ENCODE results near the gene CCDC71.

Gene CCDC71

DNA sequence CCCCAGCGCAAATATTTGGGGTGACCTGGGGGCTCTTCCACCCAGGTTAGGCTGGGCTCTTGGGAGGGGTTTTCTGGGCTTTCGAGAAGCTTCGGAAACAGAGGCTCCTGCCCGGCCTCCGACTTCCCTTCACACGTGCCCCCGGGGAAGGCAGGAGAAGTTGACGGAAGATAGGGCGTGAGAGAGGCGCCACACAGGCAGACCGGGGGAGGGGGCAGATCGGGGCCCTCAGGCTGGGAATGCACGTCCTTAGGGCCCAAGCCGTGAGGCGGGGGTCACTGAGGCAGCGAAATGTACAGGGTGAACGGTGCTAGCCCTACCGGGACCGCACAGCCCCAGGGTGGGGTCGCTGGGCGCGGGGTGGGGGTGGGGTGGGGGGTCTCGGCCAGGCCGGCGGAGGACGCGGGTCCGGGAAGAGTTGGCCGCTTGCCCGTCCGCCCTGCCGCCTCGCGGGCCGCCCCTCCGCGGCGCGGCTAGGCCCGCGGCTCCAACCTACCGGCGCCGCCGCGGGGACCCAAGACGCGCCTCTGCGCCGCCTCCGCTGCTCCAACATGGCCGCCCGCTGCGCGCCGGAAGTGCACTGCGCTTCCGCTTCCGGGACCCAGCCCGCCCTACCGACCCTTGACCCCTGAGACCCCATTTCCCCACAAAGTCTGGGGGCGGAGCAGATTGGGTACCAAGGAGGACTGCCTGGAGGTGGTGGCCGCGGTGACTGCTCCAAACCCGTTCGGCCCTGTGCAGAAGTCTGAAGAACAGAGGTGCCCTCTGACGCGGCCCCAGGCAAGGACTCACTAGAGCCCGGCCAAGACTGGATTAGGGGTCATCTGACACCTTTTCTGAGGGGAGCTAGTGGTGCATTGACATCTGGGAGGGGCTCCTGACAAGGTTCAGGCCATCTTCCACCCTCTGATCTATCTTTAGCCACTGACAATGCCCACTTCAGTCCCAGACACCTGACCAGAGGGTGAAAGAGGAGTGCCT, at the start of gene CCDC71:
Gene CCDC71, minus strand, starts transcription at position 561 of the 981 bp plus-strand sequence. CDS start 2,123 bp downstream, outside the sequence.
- DNase-seq (ENCODE audit: low read depth): peak; percentile 9

DNA sequence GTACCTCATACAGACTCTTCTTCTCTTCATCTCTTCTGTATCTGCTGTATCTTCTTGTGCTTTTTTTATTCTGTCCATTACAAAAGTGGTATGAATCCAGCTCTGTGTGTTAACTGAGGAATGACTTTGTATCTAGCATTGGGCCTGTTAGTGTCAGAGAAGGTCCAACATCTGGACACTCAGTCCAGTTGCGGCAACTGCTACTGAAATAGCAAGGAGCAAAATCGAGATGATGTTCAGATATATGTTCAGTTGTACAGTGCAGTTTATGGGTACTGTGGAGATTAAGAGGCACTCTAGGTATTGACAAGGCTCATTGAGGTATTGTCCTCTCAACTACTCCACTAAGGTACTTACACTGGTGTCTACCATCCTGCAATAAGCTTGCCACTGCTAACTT, 47.9 kb upstream of the CCDC71 start:
- DNase-seq (ENCODE audit: low read depth): no peak

DNA sequence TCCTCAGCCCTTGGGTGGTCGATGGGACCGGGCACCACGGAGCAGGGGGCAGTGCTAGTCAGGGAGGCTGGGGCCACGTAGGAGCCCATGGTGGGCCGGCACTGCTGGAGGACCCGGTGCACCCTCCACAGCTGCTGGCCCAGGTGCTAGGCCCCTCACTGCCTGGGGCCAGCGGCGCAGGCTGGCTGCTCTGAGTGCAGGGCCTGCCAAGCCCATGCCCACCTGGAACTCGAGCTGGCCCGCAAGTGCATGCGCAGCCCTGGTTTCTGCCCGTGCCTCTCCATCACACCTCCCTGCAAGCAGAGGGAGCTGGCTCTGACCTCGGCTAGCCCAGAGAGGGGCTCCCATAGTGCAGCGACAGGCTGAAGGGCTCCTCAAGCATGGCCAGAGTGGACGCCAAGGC, 47.4 kb upstream of the CCDC71 start:
- no peak for DNase-seq (ENCODE audit: low read depth)

DNA sequence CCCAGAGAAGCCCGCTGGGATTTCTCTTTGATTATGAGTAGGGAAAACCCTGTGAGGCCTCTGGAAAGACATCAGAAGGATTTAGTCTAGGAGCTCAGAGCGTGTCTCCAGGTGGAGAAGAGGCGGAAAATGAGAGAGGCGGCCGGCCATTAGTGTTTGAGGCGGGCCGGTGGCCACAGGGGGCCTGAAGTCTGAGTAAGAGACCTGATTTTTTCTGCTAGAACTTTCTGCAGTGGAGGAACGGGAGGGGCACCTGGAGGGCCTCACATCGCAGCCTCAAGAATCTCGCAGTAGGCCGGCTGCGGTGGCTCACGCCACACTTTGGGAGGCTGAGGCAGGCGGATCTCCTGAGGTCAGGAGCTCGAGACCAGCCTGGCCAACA, 33.8 kb upstream of the CCDC71 start:
- DNase-seq (ENCODE audit: low read depth): no peak

DNA sequence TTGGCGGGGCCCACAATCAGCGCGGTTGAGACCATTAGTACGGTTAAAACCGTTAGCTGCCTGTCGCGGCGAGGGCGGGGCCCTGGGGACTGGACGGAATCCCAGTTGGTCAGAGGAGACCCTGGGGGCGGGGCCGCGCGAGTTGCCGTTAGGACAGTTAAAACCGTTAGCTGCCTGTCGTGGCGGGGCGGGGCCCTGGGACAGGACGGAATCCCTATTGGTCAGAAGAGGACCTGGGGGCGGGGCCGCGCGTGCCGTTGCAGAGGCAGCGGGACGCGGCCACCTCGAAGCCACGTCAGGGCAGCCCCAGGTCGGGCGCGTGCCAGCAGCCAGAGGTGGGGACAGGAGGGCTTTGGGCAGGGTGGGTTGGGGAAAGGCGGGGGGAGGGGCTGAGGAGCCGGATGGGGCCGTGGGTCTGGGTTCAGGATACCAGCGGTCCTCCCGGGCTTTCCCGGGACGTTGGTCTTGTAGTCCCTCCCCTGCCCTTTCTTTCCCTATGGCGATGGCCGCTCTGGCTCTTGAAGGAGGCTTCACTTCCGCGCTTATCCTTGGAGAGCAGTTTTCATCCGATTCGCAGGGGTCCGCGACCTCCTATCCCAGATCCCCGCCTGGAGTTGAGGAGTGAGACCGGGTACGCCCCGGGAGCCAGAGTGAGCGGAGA, 33.2 kb upstream of the CCDC71 start:
- no peak for DNase-seq (ENCODE audit: low read depth)

DNA sequence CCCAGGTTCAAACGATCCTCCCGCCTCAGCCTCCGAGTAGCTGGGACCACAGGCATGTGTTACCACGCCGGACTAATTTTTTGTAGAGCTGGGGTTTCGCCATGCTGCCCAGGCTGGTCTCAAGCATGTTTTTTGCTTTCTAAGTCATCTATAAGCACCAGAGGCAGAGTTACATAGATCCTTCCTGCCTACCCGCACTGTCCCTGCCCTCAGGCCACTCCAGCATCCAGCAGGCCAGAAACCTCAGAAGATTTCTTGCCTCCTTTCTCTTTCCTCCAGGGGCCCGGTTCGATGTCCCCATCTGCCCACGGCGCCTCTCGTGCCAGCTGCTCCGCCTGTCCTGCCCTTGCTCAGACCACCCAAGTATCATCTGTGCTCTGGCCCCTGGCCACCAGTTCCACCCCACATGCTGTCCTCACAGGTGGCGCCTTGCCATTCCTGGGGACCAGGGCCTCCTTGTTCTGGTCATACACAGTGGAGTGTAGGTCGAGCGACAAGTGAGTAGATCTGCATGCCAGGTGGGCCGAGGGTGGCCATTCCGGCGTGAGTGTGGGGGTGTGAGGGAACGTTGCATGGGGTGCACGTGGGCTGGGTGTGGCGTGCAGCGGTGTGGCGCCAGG, 32.6 kb upstream of the CCDC71 start:
- DNase-seq (ENCODE audit: low read depth): no peak

DNA sequence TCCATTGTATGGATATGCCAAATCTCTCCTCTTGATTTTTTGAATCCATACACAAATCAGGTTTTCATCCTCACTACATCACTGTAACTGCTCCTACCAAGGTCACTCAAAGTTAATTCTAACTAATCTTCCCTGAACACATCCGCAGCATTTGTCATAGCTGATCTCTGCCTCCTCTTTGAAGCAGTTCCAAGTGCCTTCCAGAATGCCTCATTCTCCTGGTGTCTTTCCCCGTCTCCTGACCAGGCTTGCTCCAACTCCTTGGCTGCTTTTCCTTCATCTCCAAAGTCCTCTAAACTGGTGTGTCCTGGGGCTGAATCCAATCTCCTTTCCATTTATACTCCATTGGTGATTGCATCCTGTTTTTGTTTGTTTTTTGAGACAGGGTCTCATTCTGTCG, 32.0 kb upstream of the CCDC71 start:
- no peak for DNase-seq (ENCODE audit: low read depth)

DNA sequence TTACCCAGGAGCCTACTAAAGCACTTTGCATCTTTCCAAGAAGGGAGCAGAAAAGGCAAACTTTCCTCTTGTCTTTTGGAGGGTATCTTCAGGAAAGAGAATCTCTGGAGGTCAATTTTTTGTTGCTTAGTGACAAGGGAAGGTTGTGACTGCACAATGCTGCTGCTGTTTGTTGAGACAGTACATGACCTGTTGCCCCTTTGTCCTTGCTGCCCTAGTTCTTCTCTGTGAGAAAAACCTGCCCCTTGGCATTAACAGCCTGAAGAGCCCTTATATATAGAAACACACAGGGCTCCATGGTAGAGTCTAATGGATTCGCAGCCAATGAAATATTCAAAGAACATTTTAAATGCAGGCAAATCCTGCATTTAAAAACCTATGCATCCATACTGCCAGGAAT, 25.6 kb upstream of the CCDC71 start:
- no peak for DNase-seq (ENCODE audit: low read depth)

DNA sequence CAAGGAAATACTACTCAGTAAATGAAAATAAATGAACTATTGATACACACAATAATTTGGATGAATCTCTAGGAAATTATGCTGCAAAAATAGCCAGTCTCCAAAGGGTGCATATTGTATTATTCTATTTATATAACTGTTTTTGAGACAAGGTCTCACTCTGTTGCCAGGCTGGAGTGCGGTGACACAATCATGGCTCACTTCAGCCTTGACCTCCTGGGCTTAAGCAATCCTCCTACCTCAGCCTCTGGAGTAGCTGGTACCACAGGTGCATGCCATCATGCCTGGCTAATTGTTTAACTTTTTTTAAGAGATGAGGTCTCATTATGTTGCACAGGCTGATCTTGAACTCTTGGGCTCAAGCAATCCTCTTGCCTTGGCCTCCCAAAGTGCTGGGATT, 17.7 kb upstream of the CCDC71 start:
- no peak for DNase-seq (ENCODE audit: low read depth)

DNA sequence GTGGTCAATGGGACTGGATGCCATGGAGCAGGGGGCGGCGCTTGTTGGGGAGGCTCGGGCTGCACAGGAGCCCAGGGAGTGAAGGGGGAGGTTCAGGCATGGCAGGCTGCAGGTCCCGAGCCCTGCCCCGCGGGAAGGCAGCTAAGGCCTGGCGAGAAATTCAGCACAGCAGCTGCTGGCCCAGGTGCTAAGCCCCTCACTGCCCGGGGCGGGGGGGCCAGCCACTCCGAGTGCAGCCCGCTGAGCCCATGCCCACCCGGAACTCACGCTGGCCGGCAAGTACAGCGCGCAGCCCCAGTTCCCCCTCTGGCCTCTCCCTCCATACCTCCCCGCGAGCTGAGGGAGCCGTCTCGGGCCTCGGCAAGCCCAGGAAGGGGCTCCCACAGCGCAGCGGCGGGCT, 16.6 kb upstream of the CCDC71 start:
- DNase-seq (ENCODE audit: low read depth): no peak

DNA sequence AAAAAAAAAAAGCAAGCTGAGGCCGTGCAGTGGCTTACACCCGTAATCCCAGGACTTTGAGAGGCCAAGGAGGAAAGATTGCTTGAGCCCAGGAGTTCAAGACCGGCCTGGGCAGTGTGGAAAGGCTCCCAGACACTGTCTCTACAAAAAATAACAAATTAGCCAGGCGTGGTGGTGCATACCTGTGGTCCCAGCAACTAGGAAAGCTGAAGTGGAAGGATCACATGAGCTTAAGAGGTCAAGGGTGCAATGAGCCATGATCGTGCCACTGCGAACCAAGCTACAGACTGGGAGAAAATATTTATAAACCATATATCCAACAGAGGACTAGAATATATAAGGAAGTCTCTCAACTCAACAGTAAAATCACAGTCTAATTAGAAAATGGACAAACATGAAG, 15.2 kb upstream of the CCDC71 start:
- no peak for DNase-seq (ENCODE audit: low read depth)

DNA sequence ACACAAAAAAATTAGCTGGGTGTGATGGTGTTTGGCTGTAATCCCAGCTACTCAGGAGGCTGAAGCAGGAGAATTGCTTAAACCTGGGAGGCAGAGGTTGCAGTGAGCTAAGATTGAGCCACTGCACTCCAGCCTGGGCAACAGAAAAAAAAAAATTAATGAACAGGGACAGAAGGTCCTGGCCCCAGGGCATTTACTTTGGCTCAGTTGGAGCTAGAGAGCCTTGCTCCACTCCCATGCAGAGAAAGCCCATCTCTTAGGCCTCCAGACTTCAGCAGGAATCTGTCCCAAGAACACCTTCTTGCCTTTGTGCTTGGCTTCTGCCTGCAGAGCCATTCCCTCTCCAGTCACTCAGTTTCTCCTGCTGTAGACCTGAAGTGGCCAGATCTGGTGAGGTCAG, 14.0 kb upstream of the CCDC71 start:
- no peak for DNase-seq (ENCODE audit: low read depth)

DNA sequence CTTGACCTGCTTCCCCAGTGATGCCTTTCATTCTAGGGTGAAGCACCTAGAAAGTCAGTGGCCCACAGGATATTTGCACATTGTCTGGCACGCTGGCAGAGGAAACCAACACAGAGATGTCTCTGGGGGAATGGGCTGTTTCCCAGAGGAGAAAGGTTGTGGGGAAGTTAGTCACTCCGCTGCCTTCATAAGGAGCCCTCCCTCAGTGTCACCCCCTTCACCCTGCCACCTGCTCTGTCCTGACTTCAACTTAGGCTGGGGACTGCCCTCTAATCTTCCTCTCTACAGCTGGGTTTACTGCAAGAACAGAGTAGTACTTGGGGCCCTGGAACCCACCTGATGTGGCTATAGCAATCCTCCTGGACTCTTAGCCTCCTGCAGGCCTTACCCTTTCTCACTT, 10.9 kb upstream of the CCDC71 start:
- no peak for DNase-seq (ENCODE audit: low read depth)

DNA sequence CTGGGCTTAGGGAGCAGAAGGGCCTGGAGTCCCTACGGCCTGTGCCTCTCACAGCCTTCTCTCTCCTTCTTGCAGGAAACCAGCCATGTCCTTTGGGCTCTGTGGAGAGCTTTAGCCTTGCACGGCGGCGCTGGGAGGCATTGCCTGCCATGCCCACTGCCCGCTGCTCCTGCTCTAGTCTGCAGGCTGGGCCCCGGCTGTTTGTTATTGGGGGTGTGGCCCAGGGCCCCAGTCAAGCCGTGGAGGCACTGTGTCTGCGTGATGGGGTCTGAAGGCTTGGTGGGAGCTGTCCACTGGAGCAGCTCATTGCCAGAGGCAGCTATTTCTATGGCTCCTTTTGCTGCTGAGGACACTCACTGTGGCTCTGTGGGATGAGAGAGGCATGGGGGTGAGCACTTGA, 9.4 kb upstream of the CCDC71 start:
- no peak for DNase-seq (ENCODE audit: low read depth)

DNA sequence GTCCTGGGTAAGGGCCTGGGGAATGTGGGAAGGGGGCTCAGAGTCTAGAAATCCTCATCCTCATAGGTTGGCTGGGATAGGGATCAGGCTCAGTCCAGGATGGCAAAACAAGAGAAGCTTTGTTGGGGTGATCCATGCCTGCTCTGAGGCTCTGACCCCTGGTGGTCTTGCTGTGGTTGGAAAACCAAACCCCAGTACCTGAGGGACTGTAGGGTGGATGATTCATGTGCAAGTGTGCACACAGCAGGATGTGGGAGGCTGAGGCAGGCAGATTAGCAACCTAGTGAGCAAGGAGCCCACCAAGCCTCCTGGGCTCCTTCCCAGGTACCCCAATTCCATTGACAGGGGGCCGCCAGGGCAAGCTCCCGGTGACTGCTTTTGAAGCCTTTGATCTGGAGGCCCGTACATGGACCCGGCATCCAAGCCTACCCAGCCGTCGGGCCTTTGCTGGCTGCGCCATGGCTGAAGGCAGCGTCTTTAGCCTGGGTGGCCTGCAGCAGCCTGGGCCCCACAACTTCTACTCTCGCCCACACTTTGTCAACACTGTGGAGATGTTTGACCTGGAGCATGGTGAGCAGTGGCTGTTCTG, 8.4 kb upstream of the CCDC71 start:
- DNase-seq (ENCODE audit: low read depth): no peak

DNA sequence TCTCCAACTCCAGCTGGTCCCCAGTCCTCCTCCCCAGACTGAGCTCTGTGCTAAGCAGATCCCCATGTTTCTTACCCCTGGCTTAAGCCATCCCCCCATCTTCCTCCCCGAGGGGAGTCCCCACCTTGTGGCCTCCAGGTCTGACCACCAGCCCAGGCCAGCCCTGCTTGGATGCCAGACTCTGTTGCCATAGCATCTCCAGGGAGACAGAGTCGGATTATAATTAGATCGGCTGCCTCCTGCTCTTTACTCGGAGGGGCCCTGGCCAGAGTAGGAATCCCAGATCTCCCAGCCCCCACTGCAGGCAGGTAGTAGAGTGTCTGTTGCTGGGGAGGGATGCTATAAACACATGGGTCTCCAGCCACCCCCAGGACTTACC, 7.7 kb upstream of the CCDC71 start:
- DNase-seq (ENCODE audit: low read depth): no peak

DNA sequence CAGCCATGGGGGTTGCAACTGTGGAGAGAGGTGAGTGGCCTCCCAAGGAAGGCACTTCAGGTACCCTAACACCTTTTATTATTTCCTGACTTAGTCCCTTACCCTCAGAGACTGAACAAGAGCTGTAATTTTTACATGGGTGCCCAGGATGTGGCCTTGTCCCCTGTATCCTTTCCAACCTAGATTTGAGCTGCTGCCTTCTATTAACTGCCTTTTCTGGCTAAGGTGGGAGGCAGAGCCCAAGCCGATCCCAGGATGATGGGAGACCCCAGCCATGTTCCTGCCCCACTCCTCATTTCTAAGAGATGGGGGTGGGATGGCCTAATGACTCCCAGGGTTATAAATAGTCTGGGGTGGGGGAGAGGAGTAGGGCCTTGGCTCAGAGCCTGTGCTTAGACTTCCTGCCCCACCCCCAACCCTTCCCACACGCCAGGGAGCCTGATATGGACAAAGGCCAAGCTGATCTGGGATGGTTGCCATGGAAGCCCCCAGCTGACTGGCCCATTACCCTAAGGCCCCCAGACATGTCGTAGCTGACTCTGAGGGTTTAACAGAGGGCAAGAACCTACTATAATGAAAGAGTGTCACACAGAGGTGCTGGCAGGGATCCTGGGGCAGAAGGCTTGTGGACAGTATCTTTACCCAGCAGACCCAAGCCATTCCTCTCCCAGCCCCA, 7.1 kb upstream of the CCDC71 start:
- no peak for DNase-seq (ENCODE audit: low read depth)

DNA sequence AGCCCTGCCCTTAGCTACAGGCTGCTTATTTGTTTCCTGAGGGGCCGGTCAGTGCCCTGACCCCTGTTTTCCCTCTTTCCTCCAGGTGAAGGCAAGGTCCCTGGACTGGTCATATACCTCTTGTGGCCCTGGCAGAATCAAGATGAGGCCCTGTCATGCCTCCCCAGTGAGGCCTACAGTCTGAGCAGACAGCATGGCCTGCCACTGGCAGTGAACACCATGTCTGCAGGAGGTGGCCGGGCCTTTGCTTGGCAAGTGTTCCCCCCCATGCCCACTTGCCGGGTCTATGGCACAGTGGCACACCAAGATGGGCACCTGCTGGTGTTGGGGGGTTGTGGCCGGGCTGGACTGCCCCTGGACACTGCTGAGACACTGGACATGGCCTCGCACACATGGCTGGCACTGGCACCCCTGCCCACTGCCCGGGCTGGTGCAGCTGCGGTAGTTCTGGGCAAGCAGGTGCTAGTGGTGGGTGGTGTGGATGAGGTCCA, 6.5 kb upstream of the CCDC71 start:
- DNase-seq (ENCODE audit: low read depth): no peak

DNA sequence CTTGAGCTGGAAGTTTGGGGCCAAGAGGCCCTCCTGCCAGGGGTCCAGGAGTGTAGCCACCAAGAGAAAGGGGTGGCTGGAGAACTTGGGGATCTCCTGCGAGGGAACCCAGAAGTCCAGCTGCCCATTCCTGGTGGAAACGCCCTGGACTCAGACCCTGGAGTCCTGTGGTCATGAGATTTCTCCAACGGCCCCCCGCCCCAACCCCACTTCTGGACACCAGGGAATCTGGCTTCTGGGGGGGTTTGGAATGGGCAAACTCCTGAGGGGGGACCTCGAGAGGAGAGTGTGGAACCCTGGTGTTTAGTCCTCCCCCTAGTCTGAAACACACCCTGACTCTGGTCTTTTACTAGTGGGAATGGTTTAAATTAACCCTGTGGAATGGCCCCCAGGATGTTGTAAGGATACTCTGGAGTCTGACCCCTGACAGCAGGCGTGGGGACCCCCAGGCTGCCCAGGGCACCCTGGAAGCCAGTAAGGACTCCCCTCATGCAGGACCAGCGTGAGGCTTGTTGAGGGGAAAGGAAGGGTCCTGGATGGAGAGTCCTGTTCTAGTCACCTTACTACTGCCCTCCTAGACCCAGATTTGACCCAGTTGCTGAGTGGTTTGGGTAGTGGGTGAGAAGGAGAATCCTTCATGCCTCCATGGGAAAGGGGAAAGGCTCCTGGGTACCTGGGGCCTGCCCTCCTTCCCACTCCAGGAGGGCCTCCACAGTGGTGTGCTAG, 5.8 kb upstream of the CCDC71 start:
- no peak for DNase-seq (ENCODE audit: low read depth)

DNA sequence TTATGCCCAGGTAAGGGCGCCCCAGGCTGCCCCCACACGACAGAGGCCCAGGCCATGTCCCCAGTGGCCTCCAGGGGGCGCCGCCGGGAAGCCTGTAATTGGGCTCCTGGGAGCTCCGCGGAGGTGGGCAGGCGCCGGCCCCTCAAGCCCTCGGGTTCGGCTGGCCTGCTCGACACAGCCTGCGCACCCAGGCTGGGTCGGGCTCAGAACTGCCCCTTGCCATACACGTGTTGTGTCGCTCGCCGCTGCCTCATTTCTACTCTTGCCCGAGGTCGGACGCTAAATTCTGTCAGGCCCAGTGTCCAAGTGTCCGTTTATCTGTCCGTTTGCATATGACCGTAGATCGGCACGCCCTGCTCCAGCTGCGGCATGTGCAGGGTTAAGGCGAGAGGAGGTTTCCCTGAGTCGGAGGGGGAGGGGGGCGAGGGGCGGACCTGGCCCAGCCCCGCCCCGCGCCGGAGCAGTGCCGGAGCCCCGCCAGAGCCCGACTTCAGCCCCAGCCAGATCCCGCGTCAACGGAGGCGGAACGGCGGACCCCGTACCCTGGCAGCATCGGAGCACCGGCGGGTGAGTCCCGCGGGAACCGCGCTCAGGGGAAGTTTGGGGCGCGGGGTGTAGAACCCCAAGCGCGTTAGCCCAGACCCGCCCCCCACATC, 5.1 kb upstream of the CCDC71 start, which contains the start of gene KLHDC8B:
Gene KLHDC8B, plus strand, starts transcription at position 480 of the 656 bp plus-strand sequence. CDS start 1,172 bp downstream, outside the sequence.
- peak; percentile 33 for DNase-seq (ENCODE audit: low read depth)

DNA sequence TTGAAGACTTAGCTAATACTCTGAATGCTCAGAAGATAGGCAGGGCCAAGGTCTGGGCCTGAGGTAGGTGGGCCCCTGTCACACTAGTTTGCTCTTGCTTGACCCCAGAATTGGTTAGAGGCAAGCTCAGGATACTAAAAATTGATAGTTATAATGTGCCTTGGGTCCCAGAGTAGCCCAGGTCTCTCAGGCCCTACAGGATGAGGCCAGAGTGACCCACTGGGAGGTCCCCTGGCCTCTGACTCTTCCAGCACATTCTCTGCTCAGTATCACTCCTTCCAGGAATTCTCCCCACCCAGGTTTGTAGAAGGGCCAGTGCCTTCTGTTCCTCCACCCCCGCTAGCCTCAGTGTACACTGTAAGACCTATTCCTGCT, 4.6 kb upstream of the CCDC71 start:
- no peak for DNase-seq (ENCODE audit: low read depth)

Measured in GM04503 (cell line).